Dedifferentiated amniotic fluid mesenchymal stem cell (primary cell): Measurements from ENCODE around the gene BMPER.
"Not testable (repeated sequence)": the region's sequence is repeated elsewhere in the genome, so short reads cannot be mapped to it uniquely, and the experiment has no call there.

Experiments used
- DNase-seq: peaks from one replicate; pipeline ENCODE4 v3.0.0-alpha.2; 2016; ENCODE audit errors: extremely low spot score

Gene BMPER

GRCh38 chr7:34137176-34137575, 231.8 kb downstream of the BMPER start:
- no peak for DNase-seq

DNA sequence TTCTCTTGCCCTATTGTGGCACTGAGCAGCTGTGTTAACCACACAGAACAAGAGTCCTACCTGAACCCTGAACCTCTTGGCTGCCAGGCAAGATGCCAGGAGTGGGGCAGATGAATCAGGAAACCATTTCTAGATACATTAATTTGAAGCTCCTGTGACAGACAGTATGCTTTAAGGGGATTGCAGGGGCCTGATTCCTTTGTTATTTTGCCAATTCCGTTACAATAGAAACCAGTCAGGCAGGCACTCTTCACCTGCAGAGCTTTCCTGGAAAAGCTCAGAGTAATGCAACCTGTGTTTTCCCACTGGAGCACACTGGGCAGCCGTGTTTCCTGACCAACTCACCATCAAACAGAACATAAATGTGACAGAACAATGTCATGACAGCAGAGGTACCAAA, 233.1 kb downstream of the BMPER start:
- no peak for DNase-seq

DNA sequence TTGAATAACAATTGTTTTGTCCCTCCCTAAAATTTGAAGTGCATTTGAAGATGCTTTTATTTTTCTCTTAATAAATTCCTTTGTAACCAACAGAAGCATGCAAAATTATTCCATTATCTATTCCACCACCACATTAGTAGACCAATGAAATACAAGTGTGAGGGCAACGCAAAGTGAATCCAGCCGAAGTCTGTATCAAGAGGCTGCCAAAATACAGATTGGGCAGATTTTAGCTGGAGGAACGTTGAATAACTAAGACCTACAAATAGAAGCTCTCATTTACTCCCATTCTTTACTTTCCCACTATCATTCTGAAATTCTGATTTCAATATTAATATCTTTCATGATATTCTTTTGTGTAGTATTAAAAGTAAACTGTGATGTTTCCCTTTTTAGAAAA, 233.7 kb downstream of the BMPER start:
- no peak for DNase-seq

DNA sequence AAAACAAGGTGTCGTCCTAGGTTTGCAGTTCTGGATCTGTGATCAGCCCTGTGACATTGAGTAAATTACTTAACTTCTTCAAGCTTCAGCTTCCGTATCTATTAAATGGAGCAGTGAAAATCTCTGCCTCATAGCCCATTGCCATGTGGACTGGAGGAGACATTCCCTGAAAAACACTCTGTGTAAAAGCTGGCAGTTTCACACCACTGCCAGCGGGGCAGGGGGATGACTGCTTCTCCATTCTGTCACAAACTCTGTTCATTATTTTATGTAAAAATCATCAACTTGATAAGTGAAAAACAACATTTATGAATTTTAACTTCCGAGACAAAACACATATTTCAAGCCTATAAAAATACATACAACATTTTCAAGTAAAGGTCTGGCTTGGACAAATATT, 234.7 kb downstream of the BMPER start:
- no peak for DNase-seq

DNA sequence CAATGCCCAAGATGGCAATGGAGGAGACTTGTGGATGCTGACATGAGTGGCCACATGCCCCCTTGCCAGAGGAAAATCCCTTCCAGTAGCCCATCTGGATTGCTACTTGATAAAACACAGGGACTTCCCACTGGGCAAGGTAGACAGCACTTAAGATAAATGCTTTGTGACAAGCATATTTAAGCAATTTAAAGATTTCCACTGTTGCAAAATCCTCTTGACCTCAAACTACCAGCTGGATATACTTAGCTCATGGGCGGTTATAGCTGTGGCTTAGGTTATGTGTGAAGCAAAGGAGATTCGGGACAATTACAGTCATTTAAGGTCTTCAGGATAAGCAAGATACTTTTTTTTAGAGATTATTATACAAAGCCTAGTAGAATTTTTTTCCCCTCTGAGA, 238.1 kb downstream of the BMPER start:
- peak; percentile 66 for DNase-seq

DNA sequence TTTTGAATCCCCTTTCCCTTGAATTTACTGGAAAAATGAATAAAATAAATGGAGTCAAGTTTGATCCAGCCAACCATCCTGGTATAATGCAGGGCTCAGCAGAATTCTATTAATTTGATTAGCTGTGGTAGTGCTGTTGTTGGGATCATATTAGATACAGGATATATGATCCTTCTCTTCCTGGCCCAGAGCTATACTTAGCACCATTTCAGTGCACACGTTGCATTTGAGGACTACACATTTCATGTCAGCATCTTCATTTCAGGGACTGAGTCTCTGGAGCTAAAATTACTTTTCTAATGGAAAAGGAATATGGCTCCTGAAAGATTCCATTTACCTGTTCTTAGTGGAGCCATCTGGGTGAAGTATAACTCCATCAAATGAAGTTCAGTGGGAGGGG, 240.3 kb downstream of the BMPER start:
- DNase-seq: no peak

- DNase-seq: no peak
These were observed 248.4 kb downstream of the BMPER start for GRCh38 chr7:34153656-34154270.

GRCh38 chr7:34155220-34155908, 250.0 kb downstream of the BMPER start:
- DNase-seq: peak; percentile 84

- DNase-seq: no peak
These were observed 251.0 kb downstream of the BMPER start for GRCh38 chr7:34156336-34156735.

DNA sequence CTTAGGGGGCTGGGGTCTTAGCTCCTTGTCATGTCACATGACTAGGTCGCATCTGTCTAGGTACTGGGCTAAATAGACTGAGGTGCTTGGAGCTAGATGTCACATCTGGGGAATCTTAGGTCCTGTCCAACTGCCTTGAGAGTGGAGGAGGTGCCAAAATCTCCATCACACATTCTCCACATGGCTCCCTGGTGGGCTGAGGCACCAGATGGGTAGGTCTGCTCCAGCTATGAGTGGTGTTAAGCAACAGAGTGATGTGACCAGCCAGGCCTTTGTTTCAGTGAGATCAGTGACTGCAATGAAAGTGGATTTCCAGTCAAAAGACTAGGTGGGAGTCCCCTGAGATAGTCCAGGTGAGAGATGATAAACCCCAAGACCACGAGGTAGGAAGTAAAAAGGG, 251.8 kb downstream of the BMPER start:
- DNase-seq: no peak

- no peak for DNase-seq
These were observed 253.2 kb downstream of the BMPER start for GRCh38 chr7:34158368-34159153.

GRCh38 chr7:34160261-34160752, 255.0 kb downstream of the BMPER start:
- peak; percentile 43 for DNase-seq

DNA sequence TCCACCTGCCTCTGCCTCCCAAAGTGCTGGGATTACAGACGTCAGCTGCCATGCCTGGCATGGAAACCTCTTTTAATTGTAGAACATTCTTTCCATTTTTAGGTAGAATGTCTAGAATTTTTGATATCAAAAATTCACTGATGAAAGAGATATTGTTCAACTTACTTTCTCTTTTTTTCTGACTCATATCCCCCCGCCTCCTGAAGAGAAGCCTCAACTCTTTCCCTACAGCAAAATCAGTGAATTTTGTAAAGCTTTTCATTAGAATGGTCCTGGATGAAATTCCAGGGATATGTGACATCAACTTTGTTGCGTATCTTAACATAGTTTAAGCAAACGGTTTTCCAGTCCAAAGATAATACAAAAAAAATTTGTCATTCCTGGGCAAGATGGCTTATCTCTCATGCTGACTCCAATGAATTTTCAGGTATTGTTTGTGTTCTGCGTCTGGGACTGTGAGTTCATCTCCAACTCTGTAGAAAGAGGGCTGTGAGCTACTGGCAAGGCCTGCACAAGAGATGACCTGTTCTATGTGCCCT, 256.8 kb downstream of the BMPER start:
- no peak for DNase-seq

DNA sequence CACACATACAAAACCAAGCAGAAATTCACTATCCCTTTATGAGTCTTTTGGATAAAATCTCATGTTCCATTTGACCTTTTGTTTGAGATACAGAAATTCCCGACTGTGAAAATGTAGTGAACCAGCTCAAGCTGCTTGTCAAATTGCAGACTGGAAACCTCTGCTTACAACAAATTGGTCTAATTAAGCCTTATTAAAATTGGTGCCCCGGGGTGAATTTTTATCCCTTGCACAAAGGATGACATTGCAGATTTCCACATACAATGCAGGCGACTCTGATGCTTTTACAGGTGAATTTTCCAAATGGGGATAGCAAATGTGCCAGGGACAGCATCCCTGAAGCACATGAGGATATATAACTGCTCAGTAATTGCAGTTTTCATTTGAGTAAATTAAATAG, 257.3 kb downstream of the BMPER start:
- DNase-seq: no peak

GRCh38 chr7:34163956-34164355, 258.6 kb downstream of the BMPER start:
- no peak for DNase-seq

DNA sequence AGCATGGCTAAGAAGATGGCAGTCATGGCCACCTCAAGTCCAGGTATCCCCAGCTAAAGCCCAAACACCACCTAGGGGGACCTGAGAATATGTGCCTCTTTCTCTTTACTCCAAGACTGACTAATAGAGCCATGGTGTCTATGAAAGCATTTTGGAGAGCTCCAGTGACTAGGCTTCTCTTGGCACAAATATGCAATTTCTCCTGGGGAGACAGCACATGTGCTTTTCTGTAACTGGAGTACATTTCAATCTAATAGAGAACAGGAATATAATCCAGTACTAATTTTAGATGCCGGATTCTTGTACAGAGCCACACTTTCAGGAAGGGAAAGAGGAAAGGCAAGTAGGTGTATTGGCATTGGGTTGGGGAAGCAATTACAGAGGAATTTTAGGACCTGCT, 260.1 kb downstream of the BMPER start:
- DNase-seq: no peak

GRCh38 chr7:34165927-34166550, 260.7 kb downstream of the BMPER start:
- peak; percentile 47 for DNase-seq

- DNase-seq: no peak
These were observed 262.7 kb downstream of the BMPER start for GRCh38 chr7:34168013-34168412.

DNA sequence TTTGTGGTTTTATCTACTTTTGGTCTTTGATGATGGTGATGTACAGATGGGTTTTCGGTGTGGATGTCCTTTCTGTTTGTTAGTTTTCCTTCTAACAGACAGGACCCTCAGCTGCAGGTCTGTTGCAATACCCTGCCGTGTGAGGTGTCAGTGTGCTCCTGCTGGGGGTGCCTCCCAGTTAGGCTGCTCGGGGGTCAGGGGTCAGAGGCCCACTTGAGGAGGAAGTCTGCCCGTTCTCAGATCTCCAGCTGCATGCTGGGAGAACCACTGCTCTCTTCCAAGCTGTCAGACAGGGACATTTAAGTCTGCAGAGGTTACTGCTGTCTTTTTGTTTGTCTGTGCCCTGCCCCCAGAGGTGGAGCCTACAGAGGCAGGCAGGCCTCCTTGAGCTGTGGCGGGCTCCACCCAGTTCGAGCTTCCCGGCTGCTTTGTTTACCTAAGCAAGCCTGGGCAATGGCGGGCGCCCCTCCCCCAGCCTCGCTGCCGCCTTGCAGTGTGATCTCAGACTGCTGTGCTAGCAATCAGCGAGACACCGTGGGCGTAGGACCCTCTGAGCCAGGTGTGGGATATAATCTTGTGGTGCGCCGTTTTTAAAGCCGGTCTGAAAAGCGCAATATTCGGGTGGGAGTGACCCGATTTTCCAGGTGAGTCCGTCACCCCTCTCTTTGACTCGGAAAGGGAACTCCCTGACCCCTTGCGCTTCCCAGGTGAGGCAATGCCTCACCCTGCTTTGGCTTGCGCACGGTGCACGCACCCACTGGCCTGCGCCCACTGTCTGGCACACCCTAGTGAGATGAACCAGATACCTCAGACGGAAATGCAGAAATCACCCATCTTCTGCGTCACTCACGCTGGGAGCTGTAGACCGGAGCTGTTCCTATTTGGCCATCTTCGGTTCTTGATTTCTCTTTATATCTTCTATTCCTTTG, 269.6 kb downstream of the BMPER start:
- not testable (repeated sequence) for DNase-seq

DNA sequence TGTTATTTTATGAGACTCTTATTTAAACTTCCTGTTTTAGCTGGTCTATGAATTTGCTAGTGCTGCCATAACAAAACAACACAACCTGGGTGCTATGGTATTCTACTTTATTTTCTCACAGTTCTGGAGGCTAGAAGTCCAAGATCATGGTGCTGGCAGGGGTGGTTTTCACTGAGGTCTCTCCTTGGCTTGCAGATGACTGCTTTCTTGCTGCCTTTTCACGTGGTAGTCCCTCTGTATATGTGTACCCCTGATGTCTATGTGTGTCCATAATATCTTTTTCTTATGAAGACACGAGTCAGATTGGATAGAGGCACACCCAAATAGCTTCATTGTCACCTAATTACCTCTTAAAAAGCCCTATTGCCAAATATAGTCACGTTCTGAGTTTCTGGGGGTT, 270.5 kb downstream of the BMPER start:
- DNase-seq: no peak

DNA sequence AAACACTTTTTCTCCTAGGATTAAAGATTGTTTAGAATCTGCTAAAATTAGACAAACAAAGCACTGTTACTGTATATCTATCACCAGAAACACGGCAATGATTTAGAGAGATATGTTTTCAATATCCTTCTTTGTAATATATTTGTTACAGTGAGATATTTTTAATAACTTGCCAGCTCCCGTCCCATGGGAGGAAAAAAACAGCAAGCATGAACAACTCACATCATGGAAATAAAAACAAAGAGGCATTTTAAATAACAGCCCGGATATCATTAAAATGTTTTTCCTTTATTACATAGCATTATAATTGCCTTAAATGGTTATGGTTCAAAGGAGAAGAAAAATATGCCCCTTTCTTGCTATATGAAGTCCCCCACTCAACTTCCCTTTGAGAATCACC, 272.1 kb downstream of the BMPER start:
- DNase-seq: no peak
